Measurements from ENCODE around the gene SLC25A21. TPM values are rescaled to one million over a fixed set of nuclear protein-coding genes. Genes with fewer than 3 reads are reported as not detected.

SLC25A21 gene
- total RNA-seq, 6 experiments from 2014 or later = 0.09 to 0.37 (median 0.18) TPM; not detected in 1

GRCh38 chr14:36834293-36834692 is 338.1 kb downstream of the SLC25A21 start:
- no peak for ATAC-seq

DNA sequence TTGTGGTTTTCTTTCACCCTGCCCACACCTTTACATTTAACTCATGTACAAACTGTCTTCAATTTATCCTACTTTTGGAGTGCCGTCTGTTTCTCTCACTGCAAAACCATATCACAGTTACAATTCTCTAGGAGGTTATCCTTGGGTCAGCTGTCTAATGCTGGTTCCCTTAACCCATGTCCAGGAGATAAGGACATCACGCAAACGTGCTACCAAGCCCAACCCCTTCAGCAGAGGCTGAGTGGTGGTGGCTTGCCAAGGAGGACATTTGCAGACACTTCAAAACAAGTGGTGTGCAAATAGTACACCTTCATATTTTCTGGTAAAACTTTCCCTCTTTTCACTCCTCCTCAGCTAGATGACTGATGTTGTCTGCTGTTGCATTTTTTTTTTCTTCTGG is 342.9 kb downstream of the SLC25A21 start:
- no peaks in the 10 kb centered on the region for H3K4me1 ChIP-seq
- no peak overlapping the region for H3K4me3 ChIP-seq
- H3K27me3 ChIP-seq = no peaks in the 10 kb centered on the region
- no peak for ATAC-seq
- TF ChIP-seq POLR2A (IDR thresholded peaks at IDR 0.05) = no peak
- 29% methylated on average over 3 of the region's 3 CpGs for WGBS (ENCODE audit: insufficient coverage, low coverage, low lambda C conversion rate, missing lambda C conversion rate)
- no peaks in the 10 kb centered on the region for H3K36me3 ChIP-seq
- H3K9me3 ChIP-seq = no peaks in the 10 kb centered on the region
- H3K27ac ChIP-seq = no peak overlapping the region
- intact Hi-C loops (cut with DNase I) = no loop called here
- DNase-seq = no peak

More at GRCh38 chr14:36834293-36834692, 338.1 kb downstream of the SLC25A21 start:
- H3K4me1 ChIP-seq = no peaks in the 10 kb centered on the region
- H3K27me3 ChIP-seq = no peaks in the 10 kb centered on the region
- TF ChIP-seq CTCF (IDR thresholded peaks at IDR 0.05) (no peak), POLR2A (IDR thresholded peaks at IDR 0.05) (no peak)
- H3K27ac ChIP-seq = no peak overlapping the region
- H3K36me3 ChIP-seq = no peaks in the 10 kb centered on the region
- WGBS (ENCODE audit: insufficient coverage, low coverage, low lambda C conversion rate, missing lambda C conversion rate) = 48% methylated on average over 2 of the region's 2 CpGs
- H3K9me3 ChIP-seq = no peaks in the 10 kb centered on the region
- intact Hi-C loops (cut with DNase I) = no loop called here
- no peak for DNase-seq
- H3K4me3 ChIP-seq = no peak overlapping the region

GRCh38 chr14:36827861-36828260 is 344.5 kb downstream of the SLC25A21 start:
- Histone ChIP-seq H3K27ac (no peak overlapping the region), H3K27me3 (no peaks in the 10 kb centered on the region), H3K4me3 (no peak overlapping the region), H3K36me3 (no peaks in the 10 kb centered on the region), H3K9me3 (no peaks in the 10 kb centered on the region), H3K4me1 (no peaks in the 10 kb centered on the region)
- DNase-seq (no peak), ATAC-seq (no peak)
- TF ChIP-seq CTCF (IDR thresholded peaks at IDR 0.05) = no peak
- no peak for TF ChIP-seq POLR2A (IDR thresholded peaks at IDR 0.05)
- WGBS (ENCODE audit: insufficient coverage, low coverage, low lambda C conversion rate, missing lambda C conversion rate) = 14% methylated on average over 2 of the region's 2 CpGs
- intact Hi-C loops (cut with DNase I) = no loop called here

GRCh38 chr14:36826614-36827013 is 345.8 kb downstream of the SLC25A21 start:
- 46% methylated on average over 6 of the region's 6 CpGs for WGBS (ENCODE audit: insufficient coverage, low coverage, low lambda C conversion rate, missing lambda C conversion rate)

GRCh38 chr14:36824854-36825253 is 347.6 kb downstream of the SLC25A21 start:
- DNase-seq (no peak), ATAC-seq (no peak)
- TF ChIP-seq POLR2A (IDR thresholded peaks at IDR 0.05) (no peak), CTCF (IDR thresholded peaks at IDR 0.05) (no peak)
- H3K4me1 ChIP-seq = no peaks in the 10 kb centered on the region
- H3K4me3 ChIP-seq = no peak overlapping the region
- no peak overlapping the region for H3K27ac ChIP-seq
- intact Hi-C loops (cut with DNase I) = no loop called here
- no peaks in the 10 kb centered on the region for H3K9me3 ChIP-seq
- no peaks in the 10 kb centered on the region for H3K36me3 ChIP-seq
- 69% methylated on average over 4 of the region's 4 CpGs for WGBS (ENCODE audit: insufficient coverage, low coverage, low lambda C conversion rate, missing lambda C conversion rate)
- no peaks in the 10 kb centered on the region for H3K27me3 ChIP-seq

More at GRCh38 chr14:36826614-36827013, 345.8 kb downstream of the SLC25A21 start:
- ATAC-seq (no peak), DNase-seq (no peak)
- no peaks in the 10 kb centered on the region for H3K27me3 ChIP-seq
- no peaks in the 10 kb centered on the region for H3K9me3 ChIP-seq
- TF ChIP-seq CTCF (IDR thresholded peaks at IDR 0.05) = no peak
- no peak for TF ChIP-seq POLR2A (IDR thresholded peaks at IDR 0.05)
- no peaks in the 10 kb centered on the region for H3K4me1 ChIP-seq
- no peak overlapping the region for H3K27ac ChIP-seq
- H3K36me3 ChIP-seq = no peaks in the 10 kb centered on the region
- intact Hi-C loops (cut with DNase I) = no loop called here
- no peak overlapping the region for H3K4me3 ChIP-seq
